GM23248 (cell line): ENCODE measurements around the gene METTL9.

Experiments used
- EZH2 ChIP-seq: fragments of 200-600 bp; sonication (generic); IDR thresholded peaks from 2 replicates; pipeline ENCODE4 v1.6.1; 2018; ENCODE audit warnings: antibody characterized with exemption, mild to moderate bottlenecking; ENCODE audit not compliant: insufficient read depth, poor library complexity, severe bottlenecking
- EZH2phosphoT487 ChIP-seq: fragments of 200-600 bp; sonication (generic); IDR thresholded peaks from 2 replicates; pipeline ENCODE4 v1.6.1; 2018; ENCODE audit warnings: antibody characterized with exemption, moderate library complexity, mild to moderate bottlenecking, low read depth; ENCODE audit not compliant: insufficient read depth

DNA sequence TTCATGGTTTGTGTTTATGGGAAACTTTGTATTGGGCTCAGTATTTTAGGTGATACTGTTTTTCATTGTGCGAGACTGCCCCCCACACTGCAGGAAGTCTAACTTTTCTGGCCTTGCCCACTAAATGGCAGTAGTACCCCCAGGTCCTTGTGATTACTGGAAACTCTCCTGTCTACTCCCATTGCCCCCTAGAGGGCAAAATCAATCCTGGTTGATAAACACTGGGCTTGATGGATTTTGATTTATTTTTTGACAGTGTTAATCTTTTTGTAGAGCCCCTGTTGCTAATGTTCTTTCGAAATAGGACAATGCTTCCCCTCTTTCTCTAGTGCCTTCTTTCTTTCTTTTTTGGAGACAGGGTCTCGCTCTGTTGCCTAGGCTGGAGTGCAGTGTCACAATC lies 15.5 kb downstream of the METTL9 start:
- TF ChIP-seq EZH2 (no peak), EZH2phosphoT487 (no peak)
